GM19193 (cell line): Measurements from ENCODE around the gene FAM117B.

ENCODE experiments used
- POLR2A ChIP-seq: IDR thresholded peaks from 4 replicates; pipeline ENCODE4 v1.6.1; 2011; ENCODE audit not compliant: insufficient read depth, insufficient read length; ENCODE audit errors: extremely low read depth

FAM117B gene

GRCh38 chr2:202797944-202798343, 163.2 kb downstream of the FAM117B start:
- TF ChIP-seq POLR2A = no peak

DNA sequence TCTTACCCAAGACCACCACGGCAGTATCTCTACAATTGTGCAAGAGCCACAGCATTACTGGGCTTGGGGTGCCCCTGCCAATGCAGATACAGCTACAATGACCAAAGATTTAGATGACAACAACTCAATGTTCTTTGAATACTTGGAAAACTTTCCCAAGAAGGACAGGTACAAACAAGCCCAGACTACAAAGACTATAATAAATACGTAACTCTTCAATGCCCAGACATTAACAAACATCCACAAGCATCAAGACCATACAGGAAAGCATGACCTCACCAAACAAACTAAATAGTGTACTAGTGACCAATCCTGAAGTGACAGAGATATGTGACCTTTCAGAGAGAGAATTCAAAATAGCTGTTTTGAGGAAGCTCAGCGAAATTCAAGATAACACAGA, 174.0 kb downstream of the FAM117B start:
- TF ChIP-seq POLR2A = no peak

DNA sequence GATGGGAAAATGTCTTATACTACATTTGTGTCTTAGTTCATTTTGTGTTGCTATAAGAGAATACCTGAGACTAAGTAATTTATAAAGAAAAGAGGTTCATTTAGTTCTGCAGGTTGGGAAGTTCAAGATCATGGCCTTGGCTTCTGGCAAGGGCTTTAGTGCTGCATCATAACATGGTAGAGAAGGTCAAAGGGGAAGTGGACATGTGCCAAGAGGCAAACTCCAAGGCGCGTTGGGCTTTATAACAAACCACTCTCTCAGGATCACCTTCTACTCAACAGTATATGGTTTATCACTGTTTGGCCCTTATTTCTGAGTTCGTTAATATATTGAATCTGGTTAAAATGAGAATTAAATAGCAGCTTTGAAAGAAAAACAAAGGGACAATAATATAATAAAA, 178.6 kb downstream of the FAM117B start:
- TF ChIP-seq POLR2A = no peak

- TF ChIP-seq POLR2A = no peak
Measured at GRCh38 chr2:202814226-202814625, 179.5 kb downstream of the FAM117B start.

DNA sequence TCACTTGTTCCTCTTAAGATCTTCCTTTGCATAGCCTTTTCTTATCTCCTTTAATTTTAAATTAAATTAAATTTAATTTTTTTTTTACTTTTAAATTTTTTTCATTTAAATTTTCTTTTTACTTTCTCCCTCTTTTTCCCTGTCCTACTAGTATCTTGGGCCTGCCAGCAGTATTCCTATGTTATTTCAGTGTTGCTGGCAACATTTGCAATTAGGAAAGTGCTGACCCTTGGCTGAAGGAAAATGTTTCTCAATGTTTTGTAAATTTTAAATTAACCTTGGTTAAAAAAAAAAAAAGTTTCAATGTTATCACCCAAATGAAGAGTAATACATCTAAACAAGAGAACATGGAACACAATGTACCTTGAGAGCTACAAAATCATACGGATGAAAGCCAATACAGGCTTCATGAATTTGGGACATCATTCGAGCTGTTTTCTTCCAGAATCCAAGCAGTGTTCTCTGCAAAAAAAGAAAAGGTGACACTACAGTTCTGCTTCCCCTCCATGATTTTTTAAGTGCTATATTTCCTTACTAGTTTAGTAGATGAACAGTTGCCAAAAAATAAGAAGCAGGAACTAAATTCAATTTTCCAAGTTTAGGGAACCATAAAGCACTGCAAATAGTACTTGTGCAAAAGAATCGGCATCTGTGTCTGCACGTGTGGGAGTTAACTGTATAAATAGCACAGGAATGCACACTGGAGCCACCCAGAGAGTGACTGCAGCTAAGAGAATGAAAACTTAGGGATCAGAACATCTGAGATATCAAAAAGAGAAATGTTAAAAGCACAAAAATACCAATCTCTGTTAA, 181.0 kb downstream of the FAM117B start:
- no peak for TF ChIP-seq POLR2A

DNA sequence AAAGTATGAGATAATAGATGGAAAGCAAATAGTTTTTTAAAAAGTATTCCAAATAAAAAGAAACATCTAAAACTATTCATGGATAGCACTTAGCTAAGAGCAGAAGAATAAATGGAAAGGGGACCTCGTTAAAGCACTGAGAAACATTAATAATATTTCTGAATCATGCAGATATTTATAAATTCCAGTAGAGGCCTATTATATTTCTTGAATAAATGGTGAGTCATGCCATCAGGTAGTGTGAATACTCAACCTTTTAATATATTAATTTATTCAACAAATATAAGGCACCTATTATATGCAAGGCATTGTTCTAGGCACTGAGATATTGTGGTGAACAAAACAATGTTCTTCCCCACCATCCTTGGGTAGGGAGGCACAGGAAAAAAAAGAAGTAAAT, 183.0 kb downstream of the FAM117B start:
- TF ChIP-seq POLR2A = no peak

GRCh38 chr2:202818321-202818720, 183.6 kb downstream of the FAM117B start:
- TF ChIP-seq POLR2A = no peak
